HG03521 (cell line): ENCODE measurements around the gene ASB4.
A peak's percentile ranks its signal among the peaks of the same experiment; 100 is the strongest.
"Not testable (repeated sequence)": the region's sequence is repeated elsewhere in the genome, so short reads cannot be mapped to it uniquely, and the experiment has no call there.

Experiments used
- ATAC-seq: cut with Tn5 transposase; IDR thresholded peaks from one replicate; pipeline ENCODE4 v1.9.1; 2021; ENCODE audit warnings: mild to moderate bottlenecking, moderate library complexity; ENCODE audit not compliant: unreplicated experiment

Gene ASB4

GRCh38 chr7:95478272-95479037 lies 7.3 kb upstream of the ASB4 start:
- no peak for ATAC-seq

GRCh38 chr7:95479992-95480624 lies 5.6 kb upstream of the ASB4 start:
- ATAC-seq: peak; percentile 50

GRCh38 chr7:95481271-95482165 lies 4.2 kb upstream of the ASB4 start:
- ATAC-seq: no peak

GRCh38 chr7:95482424-95482823 lies 3.3 kb upstream of the ASB4 start:
- ATAC-seq: no peak

GRCh38 chr7:95490231-95490762 lies 4.6 kb downstream of the ASB4 start:
- ATAC-seq: no peak

- ATAC-seq: no peak
These were observed 5.5 kb downstream of the ASB4 start for GRCh38 chr7:95491201-95491600.

- no peak for ATAC-seq
These were observed 6.0 kb downstream of the ASB4 start for GRCh38 chr7:95491634-95492314.

- ATAC-seq: no peak
These were observed 7.5 kb downstream of the ASB4 start for GRCh38 chr7:95493247-95493646.

GRCh38 chr7:95493844-95494243 lies 8.1 kb downstream of the ASB4 start:
- no peak for ATAC-seq

- ATAC-seq: peak; percentile 87
These were observed 15.6 kb downstream of the ASB4 start for GRCh38 chr7:95501261-95501832.

GRCh38 chr7:95502403-95502802 lies 16.7 kb downstream of the ASB4 start:
- ATAC-seq: no peak

GRCh38 chr7:95503271-95504131 lies 17.8 kb downstream of the ASB4 start:
- ATAC-seq: no peak

GRCh38 chr7:95504132-95504588 lies 18.4 kb downstream of the ASB4 start:
- not testable (repeated sequence) for ATAC-seq

- no peak for ATAC-seq
These were observed 23.0 kb downstream of the ASB4 start for GRCh38 chr7:95508780-95509179.

- ATAC-seq: peak; percentile 41
These were observed 23.5 kb downstream of the ASB4 start for GRCh38 chr7:95509199-95509598.

GRCh38 chr7:95511716-95512260 lies 26.0 kb downstream of the ASB4 start:
- peak; percentile 88 for ATAC-seq

- peak; percentile 65 for ATAC-seq
These were observed 31.7 kb downstream of the ASB4 start for GRCh38 chr7:95517458-95517857.

- ATAC-seq: peak; percentile 31
These were observed 32.1 kb downstream of the ASB4 start for GRCh38 chr7:95517870-95518269.

- no peak for ATAC-seq
These were observed 34.4 kb downstream of the ASB4 start for GRCh38 chr7:95520136-95520535.
